WI38 (cell line): ENCODE measurements around the gene PSORS1C2.

Experiments
- H3K4me3 ChIP-seq: 2 replicates; pipeline ENCODE4 v1.5.1; 2011; ENCODE audit warnings: low read depth, mild to moderate bottlenecking, control low read depth, low read length
- TF ChIP-seq, protein P1 (sequence below): IDR thresholded peaks from 2 replicates; pipeline ENCODE4 v1.5.1; 2012; ENCODE audit warnings: low read depth, mild to moderate bottlenecking, control low read depth, low read length

The PSORS1C2 gene

DNA sequence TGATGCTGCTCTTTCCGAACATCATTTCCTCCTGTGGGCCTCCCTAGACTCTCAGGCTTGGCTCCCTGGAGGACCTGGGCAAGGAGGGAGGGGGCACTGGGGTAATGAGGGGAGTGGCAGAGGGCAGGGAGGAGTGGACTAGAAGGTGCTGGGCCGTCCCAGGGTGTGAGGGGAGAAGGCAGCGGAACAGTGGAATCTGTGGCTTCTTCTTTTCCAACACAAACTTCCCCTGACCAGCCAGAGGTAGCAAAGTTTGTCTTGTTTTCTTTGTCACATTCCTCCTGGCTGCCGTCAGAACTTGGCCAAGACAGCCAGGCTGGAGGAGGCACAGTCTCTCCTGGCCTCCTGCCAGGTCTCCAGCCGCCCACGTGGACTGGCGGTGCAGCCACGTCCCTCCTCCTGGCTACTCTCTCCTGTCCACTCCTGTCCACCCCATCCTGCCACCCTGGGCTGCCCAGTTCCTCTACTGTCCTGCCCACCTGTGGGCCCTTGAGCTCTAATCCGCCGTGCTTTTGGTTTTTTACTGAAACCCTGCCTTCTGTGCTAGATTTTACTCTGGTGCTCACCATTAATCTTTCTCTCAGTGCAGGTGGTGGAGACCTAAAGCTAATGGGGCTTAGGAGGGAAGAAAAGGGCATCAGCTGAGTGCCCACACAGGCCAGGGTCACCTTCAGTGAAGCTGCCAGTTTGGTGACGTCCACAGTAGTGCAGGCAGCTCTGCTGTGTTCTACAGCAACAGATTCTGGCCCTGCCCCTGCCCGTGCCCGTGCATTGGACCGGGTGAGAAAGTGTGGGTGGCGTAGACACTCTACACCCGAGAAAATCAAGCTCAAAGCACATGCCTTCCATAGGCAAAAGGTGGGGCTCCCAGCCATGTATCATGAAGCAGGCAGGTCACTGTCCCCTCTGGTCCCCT lies 15.8 kb downstream of the PSORS1C2 start:
- TF ChIP-seq, protein P1, sequence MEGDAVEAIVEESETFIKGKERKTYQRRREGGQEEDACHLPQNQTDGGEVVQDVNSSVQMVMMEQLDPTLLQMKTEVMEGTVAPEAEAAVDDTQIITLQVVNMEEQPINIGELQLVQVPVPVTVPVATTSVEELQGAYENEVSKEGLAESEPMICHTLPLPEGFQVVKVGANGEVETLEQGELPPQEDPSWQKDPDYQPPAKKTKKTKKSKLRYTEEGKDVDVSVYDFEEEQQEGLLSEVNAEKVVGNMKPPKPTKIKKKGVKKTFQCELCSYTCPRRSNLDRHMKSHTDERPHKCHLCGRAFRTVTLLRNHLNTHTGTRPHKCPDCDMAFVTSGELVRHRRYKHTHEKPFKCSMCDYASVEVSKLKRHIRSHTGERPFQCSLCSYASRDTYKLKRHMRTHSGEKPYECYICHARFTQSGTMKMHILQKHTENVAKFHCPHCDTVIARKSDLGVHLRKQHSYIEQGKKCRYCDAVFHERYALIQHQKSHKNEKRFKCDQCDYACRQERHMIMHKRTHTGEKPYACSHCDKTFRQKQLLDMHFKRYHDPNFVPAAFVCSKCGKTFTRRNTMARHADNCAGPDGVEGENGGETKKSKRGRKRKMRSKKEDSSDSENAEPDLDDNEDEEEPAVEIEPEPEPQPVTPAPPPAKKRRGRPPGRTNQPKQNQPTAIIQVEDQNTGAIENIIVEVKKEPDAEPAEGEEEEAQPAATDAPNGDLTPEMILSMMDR: no peak
- no peak overlapping the region for H3K4me3 ChIP-seq

GRCh38 chr6:31121131-31121790 lies 17.6 kb downstream of the PSORS1C2 start:
- H3K4me3 ChIP-seq: no peak overlapping the region
- TF ChIP-seq, protein P1: no peak

DNA sequence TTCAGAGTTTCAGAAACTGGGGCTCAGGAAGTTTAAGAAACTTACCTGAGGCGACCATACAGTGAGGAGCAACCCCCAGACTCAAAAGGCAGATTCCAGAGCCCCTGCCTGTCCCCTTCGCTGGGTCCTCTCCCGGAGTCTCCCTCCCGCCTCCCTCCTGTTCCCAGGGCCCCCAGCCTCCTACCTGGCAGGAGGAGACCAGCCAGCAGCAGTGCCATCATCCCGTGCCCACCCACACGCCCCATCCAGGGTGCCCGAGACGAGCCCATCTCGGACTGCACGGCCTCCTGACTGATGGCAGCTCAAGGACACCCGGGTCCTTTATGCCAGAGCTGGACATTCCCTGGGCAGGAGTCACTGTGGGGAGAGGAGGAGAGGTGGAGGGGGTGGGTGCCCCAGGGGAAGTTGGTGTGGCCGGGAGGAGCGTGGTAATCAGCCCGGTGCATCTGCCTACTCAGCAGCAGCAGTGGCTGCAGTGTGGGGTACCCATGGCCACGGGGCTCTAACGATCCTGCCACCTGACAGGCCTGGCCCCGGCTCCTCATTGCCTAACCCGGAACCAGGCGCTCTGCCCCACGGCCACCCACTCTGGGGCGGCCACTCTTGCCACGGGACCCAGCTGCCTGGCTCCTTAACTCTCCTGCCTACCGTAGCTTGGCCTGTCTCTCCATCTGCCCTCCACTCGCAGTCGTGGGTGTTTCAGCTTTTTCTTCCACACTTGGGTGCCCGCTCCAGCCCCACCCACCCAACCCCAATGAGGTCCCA lies 18.5 kb downstream of the PSORS1C2 start, which contains the start of gene CDSN:
TSS of gene CDSN (minus strand) at position 296 of the 765 bp plus-strand sequence. CDS start at position 269, 27 bp downstream.
- no peak within 1 kb of the TSS for H3K4me3 ChIP-seq
- TF ChIP-seq, protein P1: no peak

DNA sequence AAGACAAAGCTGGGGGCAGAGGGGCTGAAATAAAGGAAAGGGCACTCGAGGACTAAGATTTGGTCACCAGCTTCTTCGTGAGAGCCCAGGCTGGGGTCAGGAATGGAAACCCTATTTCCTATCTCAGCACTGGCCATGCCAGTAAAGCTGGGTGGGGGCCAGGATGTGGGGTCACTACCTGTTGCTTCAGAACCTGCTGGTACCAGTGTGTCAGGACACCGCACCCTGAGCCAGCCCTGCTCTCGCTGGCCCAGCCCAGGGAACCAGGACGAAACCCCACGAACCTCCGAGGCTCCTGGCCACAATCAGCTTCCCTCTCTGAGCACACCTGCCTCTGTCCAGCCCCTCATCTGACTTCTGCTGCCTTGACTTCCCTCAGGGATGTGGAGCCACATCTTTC lies 20.7 kb downstream of the PSORS1C2 start:
- H3K4me3 ChIP-seq: no peak overlapping the region

DNA sequence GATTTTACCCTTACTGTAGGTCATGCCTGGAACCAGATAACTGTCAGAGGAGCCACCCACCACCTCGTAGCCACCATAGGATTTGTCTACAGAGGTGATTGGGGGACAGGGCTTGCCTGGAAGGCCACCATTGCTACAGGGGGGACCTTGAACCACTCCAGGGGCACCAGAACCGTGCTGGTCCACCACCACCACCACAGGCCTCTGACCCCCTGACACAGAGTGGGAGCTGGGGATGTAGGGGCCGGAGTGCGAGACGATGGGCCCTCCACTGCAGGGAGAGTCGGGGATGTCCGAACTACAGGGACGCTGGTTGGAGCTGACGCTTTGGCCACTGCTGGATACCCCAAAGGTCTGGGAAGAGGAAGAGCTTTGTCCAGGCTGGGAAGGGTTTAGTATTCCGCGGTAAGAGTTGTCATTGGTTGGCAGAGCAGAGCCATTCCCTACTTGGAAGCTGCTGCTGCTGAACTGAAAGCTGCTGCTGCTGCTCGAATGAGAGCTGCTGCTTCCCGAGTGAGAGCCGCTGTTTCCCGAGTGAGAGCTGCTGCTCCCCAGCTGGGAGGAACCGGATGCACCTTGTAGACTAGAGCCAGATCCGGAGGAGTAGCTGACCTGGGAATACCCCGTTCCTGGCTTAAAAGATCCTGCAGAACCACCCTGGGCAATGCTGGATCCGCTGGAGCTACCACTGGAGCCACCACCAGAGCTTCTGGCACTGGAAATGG lies 22.0 kb downstream of the PSORS1C2 start:
- TF ChIP-seq, protein P1: no peak

More for the DNA sequence above, 20.7 kb downstream of the PSORS1C2 start:
- TF ChIP-seq, protein P1: no peak

DNA sequence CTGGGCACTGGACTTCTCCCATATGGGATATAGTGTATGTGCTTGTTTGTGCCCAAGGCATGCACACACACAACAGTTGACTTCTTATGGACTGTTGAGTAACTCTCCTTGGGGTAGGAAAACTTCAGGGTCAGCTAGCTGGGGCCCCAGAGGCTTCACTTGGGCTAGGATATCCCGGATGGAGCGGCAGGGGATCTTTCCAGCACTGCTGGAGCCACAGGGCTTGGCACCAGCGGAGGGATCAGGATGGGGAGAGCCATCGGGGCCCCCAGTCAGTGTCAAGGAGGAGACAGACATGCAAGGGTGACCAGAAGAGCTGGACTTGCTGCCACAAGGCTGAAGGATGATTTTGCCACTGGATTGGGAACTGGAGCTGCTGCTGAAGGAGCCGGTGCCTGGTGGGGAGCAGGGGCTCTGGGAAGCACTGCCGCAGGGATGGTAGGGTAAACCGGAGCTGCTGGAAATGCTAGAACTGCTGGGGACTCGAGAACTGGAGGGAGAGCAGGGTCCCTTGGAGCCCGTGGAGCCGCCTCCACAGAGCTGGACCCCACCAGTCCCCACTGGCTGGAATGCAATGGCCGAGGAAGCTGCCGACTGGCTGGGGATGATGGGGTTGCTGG lies 22.8 kb downstream of the PSORS1C2 start:
- TF ChIP-seq, protein P1: no peak
- H3K4me3 ChIP-seq: no peak overlapping the region

More for the DNA sequence above, 22.0 kb downstream of the PSORS1C2 start:
- no peak overlapping the region for H3K4me3 ChIP-seq
